RKO (cell line): ENCODE results near the gene CLEC9A.
"Not testable (repeated sequence)": the region's sequence is repeated elsewhere in the genome, so short reads cannot be mapped to it uniquely, and the experiment has no call there.

Experiments used
- DNase-seq: peaks from one replicate; pipeline ENCODE4 v3.0.0-alpha.2; 2016; ENCODE audit warnings: low spot score

The CLEC9A gene

GRCh38 chr12:10030446-10030845, at the start of gene CLEC9A:
Gene CLEC9A, plus strand, starts transcription at chr12:10030682. Its CDS starts 22,006 bp downstream, at chr12:10052688.
- no peak for DNase-seq

GRCh38 chr12:9991876-9992275, 38.6 kb upstream of the CLEC9A start:
- DNase-seq: no peak

- no peak for DNase-seq
Measured at GRCh38 chr12:9992296-9992695, 38.2 kb upstream of the CLEC9A start.

GRCh38 chr12:9999016-9999415, 31.5 kb upstream of the CLEC9A start, which contains the start of gene CLEC1B:
Gene CLEC1B, minus strand, starts transcription at chr12:9999121. Its CDS starts 21 bp downstream, at chr12:9999100.
- DNase-seq: no peak

GRCh38 chr12:10001171-10001776, 29.2 kb upstream of the CLEC9A start:
- no peak for DNase-seq

GRCh38 chr12:10012630-10013330, 17.7 kb upstream of the CLEC9A start:
- no peak for DNase-seq

GRCh38 chr12:10015450-10015849, 15.0 kb upstream of the CLEC9A start:
- DNase-seq: no peak

- no peak for DNase-seq
Measured at GRCh38 chr12:10016881-10017280, 13.6 kb upstream of the CLEC9A start.

- DNase-seq: no peak
Measured at GRCh38 chr12:10018386-10018785, 12.1 kb upstream of the CLEC9A start.

- DNase-seq: no peak
Measured at GRCh38 chr12:10021342-10021741, 9.1 kb upstream of the CLEC9A start.

- DNase-seq: no peak
Measured at GRCh38 chr12:10025236-10025635, 5.2 kb upstream of the CLEC9A start.

- not testable (repeated sequence) for DNase-seq
Measured at GRCh38 chr12:10026666-10027065, 3.8 kb upstream of the CLEC9A start.

GRCh38 chr12:10027311-10027710, 3.2 kb upstream of the CLEC9A start:
- DNase-seq: no peak

GRCh38 chr12:10027721-10028120, 2.8 kb upstream of the CLEC9A start:
- peak; percentile 19 for DNase-seq

- no peak for DNase-seq
Measured at GRCh38 chr12:10031321-10031720, 839 bp downstream of the CLEC9A start.

GRCh38 chr12:10031771-10032175, 1.3 kb downstream of the CLEC9A start:
- DNase-seq: no peak

- DNase-seq: peak; percentile 27
Measured at GRCh38 chr12:10033783-10034545, 3.5 kb downstream of the CLEC9A start.

GRCh38 chr12:10042167-10042566, 11.7 kb downstream of the CLEC9A start:
- DNase-seq: no peak

- no peak for DNase-seq
Measured at GRCh38 chr12:10048526-10048925, 18.0 kb downstream of the CLEC9A start.

- no peak for DNase-seq
Measured at GRCh38 chr12:10052193-10052913, 21.9 kb downstream of the CLEC9A start.

- DNase-seq: no peak
Measured at GRCh38 chr12:10058387-10058786, 27.9 kb downstream of the CLEC9A start.

- DNase-seq: no peak
Measured at GRCh38 chr12:10065241-10065640, 34.8 kb downstream of the CLEC9A start.
